Keratinocyte (primary cell): ENCODE results near the gene TCF20. TPM values are rescaled to one million over a fixed set of nuclear protein-coding genes. Genes with fewer than 3 reads are reported as not detected.

Source experiments
- DNase-seq: peaks from one replicate; pipeline ENCODE4 v3.0.0-alpha.2; 2011; ENCODE audit warnings: low read depth, missing footprints, low spot score
- FAIRE-seq: peaks from 2 replicates; lab custom pipeline; 2011; peaks lifted over from hg19 to GRCh38; lab: Jason Lieb, UNC
- H2AFZ ChIP-seq: 2 replicates; pipeline ENCODE4 v1.6.0; 2012; ENCODE audit warnings: low read length, control low read depth, inconsistent platforms; ENCODE audit not compliant: control insufficient read depth
- H3K27ac ChIP-seq: 2 replicates; pipeline ENCODE4 v1.5.1; 2011; ENCODE audit warnings: low read length; ENCODE audit not compliant: control insufficient read depth, insufficient read depth
- H3K27me3 ChIP-seq: 3 replicates; pipeline ENCODE4 v1.6.0; 2011; ENCODE audit warnings: low read length; ENCODE audit not compliant: control insufficient read depth, insufficient read depth; ENCODE audit errors: extremely low read depth
- H3K36me3 ChIP-seq, 2 experiments: 2 replicates in 1 of 2; 3 replicates in 1 of 2; pipeline ENCODE4 v1.5.1; 2011; ENCODE audit warnings: low read length in 2 of 2, mild to moderate bottlenecking in 1 of 2; ENCODE audit not compliant: control insufficient read depth in 2 of 2, insufficient read depth in 2 of 2; ENCODE audit errors: extremely low read depth in 1 of 2
- H3K4me1 ChIP-seq: 3 replicates; pipeline ENCODE4 v1.5.1; 2011; ENCODE audit warnings: low read length; ENCODE audit not compliant: control insufficient read depth, insufficient read depth; ENCODE audit errors: extremely low read depth
- H3K4me2 ChIP-seq: 3 replicates; pipeline ENCODE4 v1.6.0; 2011; ENCODE audit warnings: low read depth, low read length; ENCODE audit not compliant: control insufficient read depth, insufficient read depth; ENCODE audit errors: extremely low read depth
- H3K4me3 ChIP-seq, 3 experiments: fragments of 200-600 bp in 1 of 3; sonication (generic) in 1 of 3; 2 replicates in 2 of 3; 3 replicates in 1 of 3; pipeline ENCODE4 v1.5.1; 2011 to 2016; ENCODE audit warnings: low read length in 3 of 3, mild to moderate bottlenecking in 3 of 3, control low read depth in 2 of 3, inconsistent platforms in 1 of 3, low read depth in 1 of 3, mixed read lengths in 1 of 3, mixed run types in 1 of 3, moderate library complexity in 1 of 3; ENCODE audit not compliant: control insufficient read depth in 2 of 3, insufficient read depth in 2 of 3; ENCODE audit errors: extremely low read depth in 1 of 3
- H3K79me2 ChIP-seq: 2 replicates; pipeline ENCODE4 v1.6.0; 2012; ENCODE audit warnings: low read length; ENCODE audit not compliant: control insufficient read depth, insufficient read depth
- H3K9ac ChIP-seq: 3 replicates; pipeline ENCODE4 v1.6.0; 2011; ENCODE audit warnings: low read length; ENCODE audit not compliant: control insufficient read depth, insufficient read depth; ENCODE audit errors: extremely low read depth
- H3K9me1 ChIP-seq: 3 replicates; pipeline ENCODE4 v1.6.0; 2011; ENCODE audit warnings: low read length; ENCODE audit not compliant: control insufficient read depth, insufficient read depth; ENCODE audit errors: extremely low read depth
- H3K9me3 ChIP-seq: 2 replicates; pipeline ENCODE4 v1.5.1; 2012; ENCODE audit warnings: low read depth, low read length; ENCODE audit not compliant: control insufficient read depth
- H4K20me1 ChIP-seq: 3 replicates; pipeline ENCODE4 v1.6.0; 2011; ENCODE audit warnings: low read length; ENCODE audit not compliant: control insufficient read depth, insufficient read depth; ENCODE audit errors: extremely low read depth
- CTCF ChIP-seq, 3 experiments: IDR thresholded peaks in 1 of 3; conservative IDR thresholded peaks in 1 of 3; optimal IDR thresholded peaks in 1 of 3; 2 replicates in 2 of 3; 3 replicates in 1 of 3; pipeline versions ENCODE3 to v1.5.1; 2011; ENCODE audit warnings: low read length in 3 of 3, mild to moderate bottlenecking in 3 of 3, moderate library complexity in 2 of 3, control low read depth in 1 of 3, inconsistent platforms in 1 of 3; ENCODE audit not compliant: insufficient read depth in 2 of 3; ENCODE audit errors: extremely low read depth in 1 of 3
- EZH2 ChIP-seq: IDR thresholded peaks from one replicate; pipeline ENCODE4 v1.6.1; 2012; ENCODE audit warnings: inconsistent platforms, mild to moderate bottlenecking, low read length, moderate library complexity
- dilution Hi-C: fragments of 300-500 bp; cut with MboI; formaldehyde crosslinking; loops from one replicate; pipeline ENCODE4 v1.7.0; 2020; ENCODE audit warnings: low sequenced_read_pairs; ENCODE audit not compliant: extremely low pct_ligation_motif_present
- polyA plus RNA-seq, 5 experiments: library from polyadenylated mRNA; depleted of rRNA in 3 of 5; stranded (reverse) in 3 of 5; stranded (forward) in 1 of 5; unstranded in 1 of 5; fragments of >200 nt; gene quantifications; 1 replicate in 1 of 5; 2 replicates in 3 of 5; 3 replicates in 1 of 5; pipeline versions ENCODE4 v1.2.1 to v1.2.3, GENCODE V29; 2011 to 2012; ENCODE audit warnings: missing spikeins in 2 of 5, low read depth in 1 of 5, low replicate concordance in 1 of 5

TCF20 gene
- polyA plus RNA-seq, 1 donor (not counting 4 experiments of a cell fraction or from before 2014, with no cell fraction given): 23.9 TPM

- H3K9me1 ChIP-seq: no peaks in the 10 kb centered on the region
These were observed 10.8 kb upstream of the TCF20 start for GRCh38 chr22:42281284-42281683.

GRCh38 chr22:42280836-42281235 is 10.4 kb upstream of the TCF20 start:
- Histone ChIP-seq H3K36me3 (no peaks in the 10 kb centered on the region), H3K27ac (no peak overlapping the region), H3K4me2 (no peak overlapping the region), H3K4me1 (peaks cover 3% of the 10 kb centered on the region), H3K9me3 (no peaks in the 10 kb centered on the region), H3K27me3 (peaks cover 19% of the 10 kb centered on the region), H3K79me2 (no peaks in the 10 kb centered on the region), H3K9me1 (no peaks in the 10 kb centered on the region), H3K4me3 (no peak overlapping the region), H4K20me1 (no peaks in the 10 kb centered on the region), H2AFZ (no peak overlapping the region), H3K9ac (no peak overlapping the region)
- no peak for FAIRE-seq
- no peak for DNase-seq
- no peak for TF ChIP-seq EZH2
- TF ChIP-seq CTCF (optimal IDR thresholded peaks at IDR 0.05 in 1 of 3, IDR thresholded peaks at IDR 0.05 in 1 of 3, conservative IDR thresholded peaks at IDR 0.05 in 1 of 3; ENCODE audit: extremely low read depth in 1 of 3, insufficient read depth in 2 of 3, low read length in 3 of 3): no peak
- dilution Hi-C loops: no loop called here

More at GRCh38 chr22:42281284-42281683, 10.8 kb upstream of the TCF20 start:
- Histone ChIP-seq H3K4me1 (no peaks in the 10 kb centered on the region), H3K36me3 (no peaks in the 10 kb centered on the region), H3K4me3 (no peak overlapping the region), H3K9me3 (no peaks in the 10 kb centered on the region), H4K20me1 (no peaks in the 10 kb centered on the region), H3K4me2 (no peak overlapping the region), H3K79me2 (no peaks in the 10 kb centered on the region), H3K27ac (no peak overlapping the region), H2AFZ (no peak overlapping the region), H3K9ac (no peak overlapping the region), H3K27me3 (peaks cover 19% of the 10 kb centered on the region)
- TF ChIP-seq CTCF (optimal IDR thresholded peaks at IDR 0.05 in 1 of 3, IDR thresholded peaks at IDR 0.05 in 1 of 3, conservative IDR thresholded peaks at IDR 0.05 in 1 of 3; ENCODE audit: extremely low read depth in 1 of 3, insufficient read depth in 2 of 3, low read length in 3 of 3) (no peak), EZH2 (no peak)
- DNase-seq: no peak
- dilution Hi-C loops: no loop called here
- no peak for FAIRE-seq
